Measurements from ENCODE around the gene RASSF8.

RASSF8 gene

DNA sequence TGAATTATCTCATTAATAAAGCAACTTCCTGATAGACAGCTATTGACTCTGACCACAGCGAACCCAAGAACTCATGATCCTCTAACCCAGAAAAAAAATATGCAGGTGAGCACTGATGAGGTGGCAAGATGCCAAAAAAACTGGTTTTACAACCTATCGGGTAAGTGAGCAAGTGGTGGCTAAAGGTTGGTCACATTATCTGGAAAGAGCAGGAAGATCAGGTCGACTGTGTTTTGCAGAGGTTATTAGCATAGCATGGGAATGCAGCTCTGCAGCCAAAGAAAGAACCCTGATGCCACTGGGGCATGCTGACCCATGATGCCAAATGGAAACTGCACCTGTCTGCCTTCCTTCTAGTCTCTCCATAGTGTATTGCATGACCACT, 142.9 kb downstream of the RASSF8 start:
- no peak overlapping the region for H3K27ac ChIP-seq

DNA sequence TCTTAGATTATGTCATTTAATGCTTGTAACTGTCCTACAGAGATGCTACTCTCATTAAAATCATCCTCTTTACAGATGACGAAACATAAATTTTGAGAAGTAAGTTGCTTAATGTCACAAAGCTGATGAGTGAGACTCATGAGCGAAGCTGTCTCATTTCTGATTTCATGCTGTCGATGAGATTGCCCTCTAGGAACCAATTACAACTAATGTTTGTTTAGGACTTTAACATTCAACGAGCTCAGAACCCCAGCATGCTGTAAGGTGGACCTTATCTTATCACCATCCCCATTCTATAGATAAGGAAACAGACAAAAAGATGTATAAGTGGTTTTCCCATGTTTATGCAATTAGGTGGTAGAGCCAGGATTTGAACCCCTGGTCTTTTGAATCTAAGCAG, 143.3 kb downstream of the RASSF8 start:
- no peak overlapping the region for H3K27ac ChIP-seq
- DNase-seq (ENCODE audit: low spot score): no peak
- ChIA-PET CTCF (interaction anchor here (0.9 to 1.0 kb wide), 3 partner anchors 10 to 306 kb away, joined by 3 read pairs; no protein-coding TSS in a partner anchor), POLR2A (ENCODE audit: low non-redundant PET) (no interaction called here)
- TF ChIP-seq, protein P1, sequence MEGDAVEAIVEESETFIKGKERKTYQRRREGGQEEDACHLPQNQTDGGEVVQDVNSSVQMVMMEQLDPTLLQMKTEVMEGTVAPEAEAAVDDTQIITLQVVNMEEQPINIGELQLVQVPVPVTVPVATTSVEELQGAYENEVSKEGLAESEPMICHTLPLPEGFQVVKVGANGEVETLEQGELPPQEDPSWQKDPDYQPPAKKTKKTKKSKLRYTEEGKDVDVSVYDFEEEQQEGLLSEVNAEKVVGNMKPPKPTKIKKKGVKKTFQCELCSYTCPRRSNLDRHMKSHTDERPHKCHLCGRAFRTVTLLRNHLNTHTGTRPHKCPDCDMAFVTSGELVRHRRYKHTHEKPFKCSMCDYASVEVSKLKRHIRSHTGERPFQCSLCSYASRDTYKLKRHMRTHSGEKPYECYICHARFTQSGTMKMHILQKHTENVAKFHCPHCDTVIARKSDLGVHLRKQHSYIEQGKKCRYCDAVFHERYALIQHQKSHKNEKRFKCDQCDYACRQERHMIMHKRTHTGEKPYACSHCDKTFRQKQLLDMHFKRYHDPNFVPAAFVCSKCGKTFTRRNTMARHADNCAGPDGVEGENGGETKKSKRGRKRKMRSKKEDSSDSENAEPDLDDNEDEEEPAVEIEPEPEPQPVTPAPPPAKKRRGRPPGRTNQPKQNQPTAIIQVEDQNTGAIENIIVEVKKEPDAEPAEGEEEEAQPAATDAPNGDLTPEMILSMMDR (conservative IDR thresholded peaks at IDR 0.05; ENCODE audit: low read depth): no peak

More for the DNA sequence above, 142.9 kb downstream of the RASSF8 start:
- TF ChIP-seq, protein P1 (conservative IDR thresholded peaks at IDR 0.05; ENCODE audit: low read depth): no peak
- CTCF ChIA-PET: interaction anchor here (0.9 to 1.0 kb wide), 3 partner anchors 10 to 307 kb away, joined by 3 read pairs; no protein-coding TSS in a partner anchor
- POLR2A ChIA-PET (ENCODE audit: low non-redundant PET): no interaction called here
- DNase-seq (ENCODE audit: low spot score): no peak

DNA sequence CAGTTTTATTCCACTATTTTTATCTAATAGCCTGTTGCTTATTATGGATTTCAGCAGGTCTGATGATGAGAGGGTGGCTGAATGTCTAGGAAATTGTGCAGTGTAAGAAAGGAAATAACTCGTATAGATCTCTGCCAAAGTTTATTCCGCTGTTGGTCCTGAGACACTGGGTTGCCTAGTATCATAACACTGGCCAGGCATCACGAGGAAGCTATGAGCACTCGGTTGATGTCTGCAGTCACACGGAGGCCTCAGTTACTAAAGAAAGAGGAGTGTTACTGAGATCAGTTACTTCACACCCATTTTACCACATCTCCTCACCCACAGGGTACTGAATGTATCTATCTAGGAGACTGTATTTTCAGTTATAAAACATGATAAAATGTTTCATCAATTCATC, 144.5 kb downstream of the RASSF8 start:
- TF ChIP-seq, protein P1 (conservative IDR thresholded peaks at IDR 0.05; ENCODE audit: low read depth): no peak
- no peak overlapping the region for H3K27ac ChIP-seq
- CTCF ChIA-PET: interaction anchor here (0.6 kb wide), 1 partner anchor 1870 kb away, joined by 4 read pairs; no protein-coding TSS in a partner anchor
- POLR2A ChIA-PET (ENCODE audit: low non-redundant PET): no interaction called here
- DNase-seq (ENCODE audit: low spot score): no peak

DNA sequence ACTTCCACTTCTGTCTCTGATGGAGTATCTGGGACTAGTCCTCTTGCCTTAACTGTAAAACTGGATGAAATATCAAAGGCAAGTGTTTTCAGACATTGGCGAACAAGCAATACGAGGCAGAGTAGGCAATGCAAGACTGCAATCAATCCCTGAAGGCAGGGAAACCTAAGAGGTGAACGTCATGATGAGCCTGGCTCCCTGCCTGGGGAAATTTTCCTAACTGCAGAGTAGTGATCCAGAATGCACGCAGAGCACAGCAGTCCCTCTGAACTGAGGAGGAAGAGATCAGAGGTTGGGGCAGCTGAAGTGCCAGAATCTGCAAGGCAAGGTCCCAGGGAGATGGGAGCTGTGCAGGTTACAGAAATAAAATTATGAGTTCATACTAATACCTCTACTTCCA, 147.9 kb downstream of the RASSF8 start:
- no peak overlapping the region for H3K27ac ChIP-seq
- ChIA-PET POLR2A (ENCODE audit: low non-redundant PET) (no interaction called here), CTCF (no interaction called here)
- DNase-seq (ENCODE audit: low spot score): no peak
- TF ChIP-seq, protein P1 (conservative IDR thresholded peaks at IDR 0.05; ENCODE audit: low read depth): no peak

DNA sequence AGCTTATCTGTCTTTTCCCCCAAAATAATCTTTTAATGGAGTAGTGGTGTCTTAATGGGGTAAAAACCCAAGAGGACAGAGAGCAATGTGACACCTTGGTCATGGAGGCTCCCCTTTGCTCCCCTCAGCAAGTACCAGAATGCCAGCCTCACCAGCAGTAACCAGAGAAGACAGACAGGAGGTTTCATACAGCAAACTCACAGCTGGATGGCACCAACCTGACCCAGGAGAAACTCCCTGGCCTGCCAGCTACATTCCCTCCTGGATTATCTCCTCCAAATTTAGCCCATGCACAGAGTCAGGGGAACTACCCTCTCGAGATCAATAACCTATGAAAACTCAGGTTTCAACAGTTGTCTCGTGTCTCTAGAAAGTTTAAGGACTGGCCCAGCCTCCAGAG, 150.4 kb downstream of the RASSF8 start:
- no peak for DNase-seq (ENCODE audit: low spot score)
- no peak overlapping the region for H3K27ac ChIP-seq
- TF ChIP-seq, protein P1 (conservative IDR thresholded peaks at IDR 0.05; ENCODE audit: low read depth): no peak
- ChIA-PET POLR2A (ENCODE audit: low non-redundant PET) (no interaction called here), CTCF (no interaction called here)

DNA sequence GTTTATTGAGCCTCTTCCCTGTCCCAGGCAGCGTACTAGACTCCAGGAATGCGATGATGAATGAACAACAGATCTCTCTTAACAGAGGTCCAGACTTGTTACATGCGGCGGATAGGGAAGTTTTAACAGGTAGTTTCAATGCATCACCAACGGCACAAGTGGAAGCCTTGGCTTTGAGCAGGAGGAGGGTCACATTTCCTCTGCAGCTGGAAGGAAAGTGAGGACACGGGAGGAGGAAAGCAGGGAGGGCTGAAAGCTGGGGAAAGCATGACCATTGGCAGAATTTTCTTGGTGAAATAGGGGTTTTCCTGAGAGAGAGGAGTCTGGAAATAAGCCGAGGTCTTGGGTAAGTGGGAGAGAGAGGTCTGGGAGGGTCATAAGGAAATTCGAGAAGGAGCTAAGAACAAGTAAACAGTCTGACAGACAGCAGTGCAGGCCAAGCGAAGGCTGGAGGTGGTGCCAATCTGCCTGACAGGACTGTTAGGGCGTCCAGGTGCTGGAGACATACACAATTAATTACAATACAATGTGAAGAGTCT, 150.9 kb downstream of the RASSF8 start:
- POLR2A ChIA-PET (ENCODE audit: low non-redundant PET): no interaction called here
- TF ChIP-seq, protein P1 (conservative IDR thresholded peaks at IDR 0.05; ENCODE audit: low read depth): no peak
- CTCF ChIA-PET: no interaction called here
- H3K27ac ChIP-seq: no peak overlapping the region
- DNase-seq (ENCODE audit: low spot score): no peak

Data from RWPE1 (cell line).